ELF-1 (cell line): Measurements from ENCODE around the gene CD19.
"Not testable (repeated sequence)": the region's sequence is repeated elsewhere in the genome, so short reads cannot be mapped to it uniquely, and the experiment has no call there.

Experiments used
- DNase-seq: peaks from one replicate; pipeline ENCODE4 v3.0.0-alpha.2; 2016; ENCODE audit warnings: low read depth, low spot score

CD19 gene

GRCh38 chr16:28905800-28906372 lies 25.9 kb upstream of the CD19 start:
- DNase-seq: no peak

GRCh38 chr16:28910086-28911031 lies 21.4 kb upstream of the CD19 start:
- DNase-seq: no peak

GRCh38 chr16:28912558-28912957 lies 19.2 kb upstream of the CD19 start:
- no peak for DNase-seq

GRCh38 chr16:28913946-28914724 lies 17.6 kb upstream of the CD19 start:
- DNase-seq: no peak

GRCh38 chr16:28915181-28915580 lies 16.6 kb upstream of the CD19 start:
- DNase-seq: no peak

GRCh38 chr16:28917095-28917494 lies 14.7 kb upstream of the CD19 start:
- DNase-seq: no peak

- DNase-seq: no peak
Observed at GRCh38 chr16:28918698-28919097, 13.1 kb upstream of the CD19 start.

GRCh38 chr16:28923231-28923587 lies 8.6 kb upstream of the CD19 start:
- no peak for DNase-seq

GRCh38 chr16:28923652-28924398 lies 7.9 kb upstream of the CD19 start:
- no peak for DNase-seq

- DNase-seq: no peak
Observed at GRCh38 chr16:28924399-28924761, 7.4 kb upstream of the CD19 start.

- DNase-seq: peak; percentile 97
Observed at GRCh38 chr16:28924762-28925385, 6.9 kb upstream of the CD19 start, which contains the start of gene RABEP2. Gene RABEP2 (minus strand): TSS chr16:28925238. CDS start chr16:28925163, 75 bp downstream.

- DNase-seq: no peak
Observed at GRCh38 chr16:28925386-28926228, 6.2 kb upstream of the CD19 start.

GRCh38 chr16:28926284-28926683 lies 5.5 kb upstream of the CD19 start:
- DNase-seq: not testable (repeated sequence)

GRCh38 chr16:28927815-28928214 lies 4.0 kb upstream of the CD19 start:
- peak; percentile 18 for DNase-seq

GRCh38 chr16:28930203-28930602 lies 1.6 kb upstream of the CD19 start:
- no peak for DNase-seq

GRCh38 chr16:28930652-28931051 lies 1.1 kb upstream of the CD19 start:
- DNase-seq: no peak

GRCh38 chr16:28932339-28933141 lies 769 bp downstream of the CD19 start:
- DNase-seq: no peak

GRCh38 chr16:28933171-28933570 lies 1.4 kb downstream of the CD19 start:
- DNase-seq: peak; percentile 47

- DNase-seq: peak; percentile 9
Observed at GRCh38 chr16:28935346-28935745, 3.6 kb downstream of the CD19 start.
